Measurements from ENCODE around the gene DUS2.

DUS2 gene

GRCh38 chr16:68046106-68046505, 23.0 kb downstream of the DUS2 start:
- no peak for DNase-seq (ENCODE audit: low spot score)

- no peak for DNase-seq (ENCODE audit: low spot score)
Observed at GRCh38 chr16:68047987-68048386, 24.9 kb downstream of the DUS2 start.

GRCh38 chr16:68049449-68049848, 26.4 kb downstream of the DUS2 start:
- no peak for DNase-seq (ENCODE audit: low spot score)

- DNase-seq (ENCODE audit: low spot score), result no peak
Observed at GRCh38 chr16:68055395-68055794, 32.3 kb downstream of the DUS2 start.

- no peak for DNase-seq (ENCODE audit: low spot score)
Observed at GRCh38 chr16:68059804-68060203, 36.7 kb downstream of the DUS2 start.

GRCh38 chr16:68061396-68061795, 38.3 kb downstream of the DUS2 start:
- no peak for DNase-seq (ENCODE audit: low spot score)

- peak; percentile 63 for DNase-seq (ENCODE audit: low spot score)
Observed at GRCh38 chr16:68062910-68063393, 39.9 kb downstream of the DUS2 start.

GRCh38 chr16:68064791-68065365, 41.8 kb downstream of the DUS2 start:
- peak; percentile 78 for DNase-seq (ENCODE audit: low spot score)

GRCh38 chr16:68065716-68066305, 42.7 kb downstream of the DUS2 start:
- DNase-seq (ENCODE audit: low spot score), result no peak

- DNase-seq (ENCODE audit: low spot score), result no peak
Observed at GRCh38 chr16:68066763-68067162, 43.7 kb downstream of the DUS2 start.

GRCh38 chr16:68068926-68069325, 45.8 kb downstream of the DUS2 start:
- DNase-seq (ENCODE audit: low spot score), result no peak

- DNase-seq (ENCODE audit: low spot score), result peak; percentile 60
Observed at GRCh38 chr16:68069511-68070248, 46.6 kb downstream of the DUS2 start.

GRCh38 chr16:68070249-68070730, 47.2 kb downstream of the DUS2 start:
- DNase-seq (ENCODE audit: low spot score), result no peak

GRCh38 chr16:68070806-68071517, 47.9 kb downstream of the DUS2 start:
- DNase-seq (ENCODE audit: low spot score), result no peak

- DNase-seq (ENCODE audit: low spot score), result no peak
Observed at GRCh38 chr16:68071518-68071901, 48.4 kb downstream of the DUS2 start.

GRCh38 chr16:68072038-68072695, 49.1 kb downstream of the DUS2 start:
- DNase-seq (ENCODE audit: low spot score), result no peak

- no peak for DNase-seq (ENCODE audit: low spot score)
Observed at GRCh38 chr16:68073902-68074760, 51.0 kb downstream of the DUS2 start.

- peak; percentile 84 for DNase-seq (ENCODE audit: low spot score)
Observed at GRCh38 chr16:68074850-68075555, 51.9 kb downstream of the DUS2 start.

- DNase-seq (ENCODE audit: low spot score), result no peak
Observed at GRCh38 chr16:68075980-68076379, 52.9 kb downstream of the DUS2 start.

GRCh38 chr16:68076560-68076959, 53.5 kb downstream of the DUS2 start:
- no peak for DNase-seq (ENCODE audit: low spot score)
